ENCODE measurements around the gene CALM3.

DNA sequence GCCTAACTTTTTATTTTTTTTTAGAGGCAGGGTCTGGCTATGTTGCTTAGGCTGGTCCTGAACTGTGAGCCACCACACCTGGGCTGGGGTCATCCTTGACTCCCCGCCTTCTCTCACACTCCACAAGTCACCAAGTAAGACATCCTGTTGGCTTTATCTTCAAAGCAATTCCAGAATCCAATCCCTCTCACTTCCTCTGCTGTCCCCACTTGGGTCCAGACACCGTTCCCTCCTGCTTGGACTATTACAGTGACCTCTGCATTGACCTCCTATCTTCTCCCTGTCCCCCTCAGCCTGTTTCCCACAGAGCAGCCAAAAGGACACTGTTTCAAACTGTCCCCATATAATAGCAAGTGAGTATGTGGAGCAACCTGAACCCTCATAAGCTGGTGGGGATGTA lies 39.5 kb downstream of the CALM3 start:
- TF ChIP-seq EZH2 (IDR thresholded peaks at IDR 0.05; ENCODE audit: borderline replicate concordance, low read depth, low read length, severe bottlenecking) (no peak), JUN (IDR thresholded peaks at IDR 0.05; ENCODE audit: borderline replicate concordance, insufficient read depth, insufficient read length, low read depth) (no peak), POLR2A (IDR thresholded peaks at IDR 0.05; ENCODE audit: low read depth, low read length) (no peak)
- TF ChIP-seq, protein P1, sequence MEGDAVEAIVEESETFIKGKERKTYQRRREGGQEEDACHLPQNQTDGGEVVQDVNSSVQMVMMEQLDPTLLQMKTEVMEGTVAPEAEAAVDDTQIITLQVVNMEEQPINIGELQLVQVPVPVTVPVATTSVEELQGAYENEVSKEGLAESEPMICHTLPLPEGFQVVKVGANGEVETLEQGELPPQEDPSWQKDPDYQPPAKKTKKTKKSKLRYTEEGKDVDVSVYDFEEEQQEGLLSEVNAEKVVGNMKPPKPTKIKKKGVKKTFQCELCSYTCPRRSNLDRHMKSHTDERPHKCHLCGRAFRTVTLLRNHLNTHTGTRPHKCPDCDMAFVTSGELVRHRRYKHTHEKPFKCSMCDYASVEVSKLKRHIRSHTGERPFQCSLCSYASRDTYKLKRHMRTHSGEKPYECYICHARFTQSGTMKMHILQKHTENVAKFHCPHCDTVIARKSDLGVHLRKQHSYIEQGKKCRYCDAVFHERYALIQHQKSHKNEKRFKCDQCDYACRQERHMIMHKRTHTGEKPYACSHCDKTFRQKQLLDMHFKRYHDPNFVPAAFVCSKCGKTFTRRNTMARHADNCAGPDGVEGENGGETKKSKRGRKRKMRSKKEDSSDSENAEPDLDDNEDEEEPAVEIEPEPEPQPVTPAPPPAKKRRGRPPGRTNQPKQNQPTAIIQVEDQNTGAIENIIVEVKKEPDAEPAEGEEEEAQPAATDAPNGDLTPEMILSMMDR (IDR thresholded peaks at IDR 0.05; ENCODE audit: extremely low read depth in 1 of 2, insufficient read depth in 1 of 2, low read depth in 1 of 2, low read length in 2 of 2) = no peak
